HG03280 (cell line): Measurements from ENCODE around the gene WASF2.
"Not testable (repeated sequence)": the region's sequence is repeated elsewhere in the genome, so short reads cannot be mapped to it uniquely, and the experiment has no call there.

Experiments used
- ATAC-seq: cut with Tn5 transposase; IDR thresholded peaks from one replicate; pipeline ENCODE4 v1.9.1; 2021; ENCODE audit warnings: mild to moderate bottlenecking, moderate library complexity; ENCODE audit not compliant: unreplicated experiment

Gene WASF2, protein sequence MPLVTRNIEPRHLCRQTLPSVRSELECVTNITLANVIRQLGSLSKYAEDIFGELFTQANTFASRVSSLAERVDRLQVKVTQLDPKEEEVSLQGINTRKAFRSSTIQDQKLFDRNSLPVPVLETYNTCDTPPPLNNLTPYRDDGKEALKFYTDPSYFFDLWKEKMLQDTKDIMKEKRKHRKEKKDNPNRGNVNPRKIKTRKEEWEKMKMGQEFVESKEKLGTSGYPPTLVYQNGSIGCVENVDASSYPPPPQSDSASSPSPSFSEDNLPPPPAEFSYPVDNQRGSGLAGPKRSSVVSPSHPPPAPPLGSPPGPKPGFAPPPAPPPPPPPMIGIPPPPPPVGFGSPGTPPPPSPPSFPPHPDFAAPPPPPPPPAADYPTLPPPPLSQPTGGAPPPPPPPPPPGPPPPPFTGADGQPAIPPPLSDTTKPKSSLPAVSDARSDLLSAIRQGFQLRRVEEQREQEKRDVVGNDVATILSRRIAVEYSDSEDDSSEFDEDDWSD

DNA sequence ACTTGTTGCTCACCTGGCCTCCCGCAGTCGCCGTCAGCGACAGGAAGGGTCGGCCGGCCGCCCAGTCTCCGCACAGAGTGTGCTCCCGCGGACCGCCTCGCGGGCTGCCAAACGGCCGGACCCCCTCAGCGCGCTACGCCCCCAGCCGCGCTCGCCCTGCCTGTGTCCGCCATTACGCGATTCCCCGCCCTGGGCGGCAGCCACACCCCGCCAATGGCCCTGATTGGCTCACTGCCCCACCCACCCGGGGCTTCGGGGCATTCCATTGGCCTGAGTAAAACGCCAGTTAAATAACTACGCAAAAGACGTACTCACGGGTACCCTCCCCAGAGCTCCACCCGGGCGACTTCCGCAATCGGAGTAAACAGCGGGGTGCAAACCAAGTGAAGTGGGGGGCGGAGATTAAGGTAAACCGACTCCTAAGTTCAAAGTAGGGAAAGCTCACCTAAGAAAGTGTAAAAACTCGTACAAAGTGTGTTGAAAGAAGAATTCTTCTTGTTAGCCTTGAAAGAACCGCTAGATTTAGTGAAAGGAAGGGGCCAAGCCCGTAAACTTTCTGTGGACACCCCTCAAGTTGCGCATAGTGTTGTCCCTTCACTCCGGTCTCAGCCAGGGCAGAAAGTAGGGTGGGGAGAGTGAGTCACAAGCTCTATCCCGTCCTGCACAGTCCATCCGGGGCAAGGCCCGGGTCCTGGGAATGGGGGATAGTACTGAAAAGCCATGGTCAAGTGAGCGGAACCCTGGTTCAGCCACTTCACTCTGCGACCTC lies at the start of gene WASF2:
Gene WASF2 (minus strand): TSS at position 195 of the 769 bp plus-strand sequence. CDS start 61,277 bp downstream, outside the sequence.
- ATAC-seq: peak; percentile 93

GRCh38 chr1:27538793-27539192 lies 48.8 kb upstream of the WASF2 start:
- no peak for ATAC-seq

- not testable (repeated sequence) for ATAC-seq
Measured at GRCh38 chr1:27538305-27538676, 48.3 kb upstream of the WASF2 start.

DNA sequence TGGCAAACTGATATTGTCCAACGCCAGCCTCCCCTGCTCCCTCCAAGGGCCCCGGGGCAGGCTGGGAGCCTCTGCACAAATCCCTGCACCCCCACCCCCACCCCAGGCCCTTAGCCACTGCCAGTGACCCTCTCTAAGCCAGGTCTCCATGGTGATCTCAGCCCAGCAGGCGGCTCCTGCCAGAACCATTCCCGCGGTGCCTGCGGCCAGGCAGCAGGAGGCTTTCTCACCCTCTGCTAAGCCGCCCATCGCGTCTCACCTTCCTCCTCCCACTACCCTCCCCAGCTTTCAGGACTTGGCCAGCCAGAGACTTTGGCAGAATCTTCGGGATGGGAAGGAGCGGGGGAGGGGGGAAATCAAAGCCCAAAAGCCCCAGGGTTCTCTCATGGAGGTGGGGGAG lies 46.8 kb upstream of the WASF2 start:
- no peak for ATAC-seq

- ATAC-seq: no peak
Measured at GRCh38 chr1:27536010-27536757, 46.2 kb upstream of the WASF2 start.

DNA sequence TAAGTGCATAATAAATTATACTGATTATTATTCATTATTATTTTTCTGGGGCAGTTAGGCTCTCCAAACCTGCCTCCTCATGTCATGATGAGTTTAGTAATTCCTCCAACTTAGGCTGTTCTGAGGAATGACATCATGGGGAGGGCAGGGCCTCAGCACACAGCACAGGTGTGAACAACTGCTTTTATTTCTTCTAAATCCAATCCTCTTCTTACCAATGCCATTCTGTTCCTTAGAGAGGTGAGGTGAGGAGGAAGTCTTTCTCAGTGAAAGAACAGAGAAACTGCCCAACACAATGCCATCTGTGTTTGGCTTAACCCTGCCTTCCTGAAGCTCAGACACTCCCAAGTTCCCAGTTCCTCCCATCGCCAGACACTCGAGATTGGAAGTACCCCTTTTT lies 45.4 kb upstream of the WASF2 start:
- no peak for ATAC-seq

DNA sequence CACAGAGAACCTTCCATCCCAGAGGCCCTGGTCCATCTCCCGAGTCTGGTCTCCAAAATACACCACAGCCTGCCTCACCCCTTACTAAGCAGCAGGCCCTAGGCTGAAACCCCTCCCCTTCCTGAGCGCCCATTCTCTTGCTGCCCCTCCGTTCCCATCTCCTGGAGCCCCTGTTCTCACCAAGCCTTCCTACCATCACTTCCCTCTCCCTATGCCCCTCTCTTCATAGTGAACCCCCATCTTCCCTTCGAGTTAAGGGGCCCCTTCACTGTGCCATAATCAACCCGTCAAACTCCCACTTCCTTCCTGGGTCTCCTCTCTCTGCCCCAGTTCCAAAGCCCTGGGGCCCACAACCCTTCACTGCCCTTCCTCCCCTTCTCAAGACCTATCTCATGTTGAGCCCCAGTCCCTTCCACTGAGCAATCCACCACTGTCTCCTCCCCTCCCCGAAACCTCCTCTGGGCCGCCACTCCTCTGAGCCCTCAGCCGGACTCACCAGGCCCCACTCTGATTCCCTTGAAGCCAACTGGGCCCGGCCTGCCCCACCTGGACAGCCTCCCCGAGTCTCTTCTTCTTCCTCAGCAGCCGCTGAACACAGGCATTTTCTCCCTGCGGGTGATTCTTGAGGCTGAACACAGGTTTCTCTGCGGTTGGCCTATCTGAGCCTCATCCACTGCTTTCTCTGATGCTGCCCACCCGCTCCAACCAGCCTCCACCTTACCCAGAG lies 42.2 kb upstream of the WASF2 start:
- no peak for ATAC-seq

DNA sequence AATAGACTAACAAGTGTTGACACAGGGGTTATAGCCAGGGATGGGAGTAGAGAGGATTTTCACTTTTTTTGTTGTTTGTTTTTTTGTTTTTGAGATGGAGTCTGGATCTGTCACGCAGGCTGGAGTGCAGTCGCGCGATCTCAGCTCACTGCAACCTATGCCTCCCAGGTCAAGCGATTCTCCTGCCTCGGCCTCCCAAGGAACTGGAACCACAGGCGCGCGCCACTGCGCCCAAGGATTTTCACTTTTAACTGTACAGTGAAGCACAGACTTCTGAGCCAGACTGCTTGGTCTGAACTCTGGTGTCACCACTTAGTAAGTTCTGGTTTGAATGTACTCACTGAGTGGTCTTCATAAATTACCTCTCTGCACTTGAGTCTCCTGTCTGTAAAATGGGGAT lies 40.2 kb upstream of the WASF2 start:
- no peak for ATAC-seq

DNA sequence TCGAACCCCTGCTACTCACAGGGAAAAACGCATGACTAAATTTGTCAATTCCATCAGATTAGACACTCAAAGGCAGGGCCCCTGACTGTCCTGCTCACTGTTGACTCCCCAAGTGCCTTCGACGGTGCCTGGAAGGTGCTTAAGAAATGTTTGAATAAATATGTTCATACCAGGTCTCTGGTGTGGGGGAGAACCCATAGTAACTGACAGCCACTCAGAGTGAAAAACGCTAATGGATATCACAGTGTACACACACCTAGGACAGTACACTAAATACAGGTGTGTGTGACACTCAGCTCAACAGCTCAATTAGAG lies 39.7 kb upstream of the WASF2 start:
- ATAC-seq: no peak

- no peak for ATAC-seq
Measured at GRCh38 chr1:27528818-27529703, 39.1 kb upstream of the WASF2 start.

- no peak for ATAC-seq
Measured at GRCh38 chr1:27527890-27528817, 38.2 kb upstream of the WASF2 start.

DNA sequence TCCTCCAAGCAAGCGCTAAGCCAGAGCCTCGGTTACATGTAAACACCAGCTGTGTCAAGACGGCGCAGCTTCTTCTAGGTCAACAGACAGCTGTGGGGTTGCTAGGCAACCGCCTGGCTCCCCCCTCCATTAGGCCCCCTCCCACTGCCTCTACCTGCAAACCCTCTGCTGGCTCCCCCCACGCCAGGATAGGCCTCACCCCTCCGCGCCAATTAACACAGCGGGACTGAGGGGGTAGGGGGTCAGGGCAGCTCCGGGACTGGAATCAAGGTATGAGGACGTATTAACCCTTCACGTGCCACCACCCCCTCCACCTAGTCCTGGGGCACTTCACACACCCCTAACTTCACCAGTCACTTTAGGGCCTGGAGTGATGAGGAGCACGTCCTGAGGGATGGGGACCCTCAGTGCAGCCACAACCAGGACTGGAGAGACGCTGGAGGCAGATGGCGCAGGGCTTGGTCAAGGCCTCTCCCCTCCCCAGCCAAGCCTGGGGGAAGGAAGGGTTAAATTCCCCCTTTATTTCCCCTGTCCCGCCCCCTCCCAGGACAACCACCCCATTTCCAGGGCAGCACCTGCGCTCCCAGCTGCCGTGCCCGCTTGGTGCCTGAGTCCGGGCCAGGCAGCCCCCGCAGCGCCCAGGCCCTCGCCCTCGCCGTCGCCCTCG lies 37.4 kb upstream of the WASF2 start:
- no peak for ATAC-seq

- ATAC-seq: no peak
Measured at GRCh38 chr1:27526569-27527222, 36.7 kb upstream of the WASF2 start.

DNA sequence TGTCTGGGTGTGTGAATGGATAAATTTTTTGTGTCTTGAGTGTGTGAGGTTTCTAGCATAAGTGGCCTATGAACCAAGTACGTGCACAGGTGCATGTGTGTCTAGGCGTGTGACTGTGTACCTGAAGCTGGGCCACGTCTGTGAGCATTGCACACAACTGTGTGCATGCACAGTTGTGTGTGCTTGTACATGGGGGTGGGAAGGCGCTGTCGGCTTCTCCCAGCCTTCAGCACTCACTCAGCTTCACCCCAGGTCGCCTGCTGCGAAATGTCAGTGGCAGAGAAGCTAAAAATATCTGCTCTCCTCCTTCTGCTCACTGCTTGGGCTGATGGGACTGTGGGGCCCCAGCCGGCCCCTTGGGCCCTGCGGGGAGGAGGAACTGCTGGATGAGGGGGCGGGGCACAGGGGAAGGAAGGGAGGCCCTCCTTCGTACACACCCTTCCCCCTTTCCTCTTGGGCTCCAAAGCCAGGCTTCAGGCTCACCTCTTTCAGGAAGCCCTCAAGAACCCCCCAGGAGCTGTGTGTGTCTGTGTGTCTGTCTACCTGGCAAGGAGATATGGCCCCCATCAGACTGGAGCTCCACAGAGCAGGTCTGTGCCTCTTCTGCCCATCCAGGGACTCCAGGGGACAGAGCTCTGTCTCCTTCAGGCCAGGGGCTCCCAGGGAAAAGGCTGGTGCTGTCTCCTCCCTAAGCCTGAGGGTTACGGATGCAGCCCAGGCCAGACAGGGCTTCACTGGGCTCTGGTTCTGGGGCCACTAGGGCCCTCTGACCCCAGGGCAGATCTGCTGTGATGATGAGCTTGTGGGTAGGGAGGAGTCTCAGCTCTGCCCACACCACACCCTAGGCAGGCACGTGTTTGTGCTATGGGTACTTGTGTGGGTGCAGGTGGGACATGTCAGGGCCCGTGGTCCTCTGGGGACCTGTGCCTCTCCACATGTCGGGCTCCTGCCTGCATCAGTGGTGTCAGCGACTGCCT lies 35.6 kb upstream of the WASF2 start:
- ATAC-seq: peak; percentile 45

- no peak for ATAC-seq
Measured at GRCh38 chr1:27523337-27524020, 33.5 kb upstream of the WASF2 start.
